Stimulated activated CD8-positive, alpha-beta memory T cell treated with anti-CD3 and anti-CD28 coated beads, Interleukin-2, amount 100 ng/mL, for 1 hour (primary cell): ENCODE measurements around the gene GLA.
A peak's percentile ranks its signal among the peaks of the same experiment; 100 is the strongest.

Source experiments
- DNase-seq, 2 donors: peaks; one replicate each; pipeline ENCODE4 v3.0.0-alpha.2; 2020; ENCODE audit warnings: low read depth in 2 of 2

GLA gene

DNA sequence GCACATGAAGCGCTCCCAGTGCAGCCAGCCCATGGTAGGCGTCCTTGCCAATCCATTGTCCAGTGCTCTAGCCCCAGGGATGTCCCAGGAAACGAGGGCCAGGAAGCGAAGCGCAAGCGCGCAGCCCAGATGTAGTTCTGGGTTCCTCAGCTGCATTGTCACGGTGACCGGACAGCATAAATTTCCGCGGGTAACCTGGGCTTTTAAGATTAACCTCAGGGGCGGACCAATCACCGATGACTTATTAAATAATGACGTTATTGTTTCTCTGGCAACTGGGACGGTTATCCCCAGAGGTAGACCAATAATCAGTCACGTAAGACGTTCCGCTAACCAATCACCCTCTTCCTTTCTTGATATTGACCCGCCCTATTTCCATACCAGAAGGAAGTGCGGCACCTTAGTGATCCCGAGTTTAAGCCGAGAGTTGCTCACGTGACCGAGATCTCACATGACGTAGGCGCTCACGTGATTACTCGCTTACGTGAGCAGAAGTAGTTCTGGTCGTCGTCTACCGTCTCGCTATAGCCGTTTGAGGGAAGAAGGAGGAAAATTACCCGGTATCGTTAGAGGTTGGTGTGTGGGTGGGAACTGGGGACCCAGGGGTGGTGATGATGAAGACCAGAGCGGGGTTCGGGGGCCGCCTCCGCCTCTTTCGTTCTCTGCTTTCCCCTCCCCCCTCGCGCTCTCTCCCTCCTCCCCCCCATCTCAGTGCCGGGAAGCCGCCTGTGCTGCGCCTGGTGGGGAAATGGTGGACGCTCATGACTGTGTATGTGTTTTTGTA lies at the start of gene GLA, which contains the start of gene HNRNPH2:
GLA (minus strand) TSS at position 178 of the 784 bp plus-strand sequence; CDS start at position 156, 22 bp downstream.
HNRNPH2 (plus strand) TSS at position 475 of the 784 bp plus-strand sequence. CDS start 3,767 bp downstream, outside the sequence.
- DNase-seq: peak; percentile 70 to 72

GRCh38 chrX:101452056-101452455 lies 44.3 kb upstream of the GLA start:
- no peak for DNase-seq

- no peak for DNase-seq
Observed at GRCh38 chrX:101450961-101451360, 43.2 kb upstream of the GLA start.

- no peak for DNase-seq
Observed at GRCh38 chrX:101450085-101450484, 42.4 kb upstream of the GLA start.

GRCh38 chrX:101449279-101449678 lies 41.6 kb upstream of the GLA start:
- no peak for DNase-seq

- no peak for DNase-seq
Observed at GRCh38 chrX:101442085-101442484, 34.4 kb upstream of the GLA start.

DNA sequence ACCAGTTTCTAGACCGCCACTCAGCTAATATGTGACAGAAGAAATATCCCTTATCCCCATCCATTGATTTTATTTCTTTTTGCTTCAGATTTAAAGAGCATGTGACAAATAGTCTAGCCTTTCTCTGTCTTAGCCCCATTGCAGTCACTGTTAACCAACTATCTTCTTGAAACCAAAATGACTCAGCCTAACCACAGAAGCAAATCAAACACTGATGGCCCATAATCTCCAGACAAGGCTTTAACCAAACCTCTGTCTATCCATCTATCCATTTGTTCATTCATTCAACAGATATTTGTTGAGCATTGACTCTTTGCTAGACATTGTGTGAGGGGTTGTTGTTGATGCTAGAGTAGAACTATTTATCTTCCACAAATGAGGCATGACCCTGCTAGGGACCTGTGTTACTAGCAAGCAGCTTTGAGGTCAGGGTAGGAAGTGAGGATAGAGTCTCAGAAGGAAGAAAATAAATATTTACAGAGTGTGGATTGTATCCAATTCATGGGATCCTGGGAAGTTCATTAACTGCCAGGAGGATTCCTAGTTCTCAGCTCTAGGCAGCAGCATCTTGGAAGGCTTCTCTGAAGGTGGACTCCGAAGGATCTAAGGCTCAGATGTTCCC lies 22.8 kb upstream of the GLA start:
- no peak for DNase-seq

- DNase-seq: no peak
Observed at GRCh38 chrX:101429934-101430333, 22.2 kb upstream of the GLA start.

GRCh38 chrX:101427954-101428353 lies 20.2 kb upstream of the GLA start:
- no peak for DNase-seq

DNA sequence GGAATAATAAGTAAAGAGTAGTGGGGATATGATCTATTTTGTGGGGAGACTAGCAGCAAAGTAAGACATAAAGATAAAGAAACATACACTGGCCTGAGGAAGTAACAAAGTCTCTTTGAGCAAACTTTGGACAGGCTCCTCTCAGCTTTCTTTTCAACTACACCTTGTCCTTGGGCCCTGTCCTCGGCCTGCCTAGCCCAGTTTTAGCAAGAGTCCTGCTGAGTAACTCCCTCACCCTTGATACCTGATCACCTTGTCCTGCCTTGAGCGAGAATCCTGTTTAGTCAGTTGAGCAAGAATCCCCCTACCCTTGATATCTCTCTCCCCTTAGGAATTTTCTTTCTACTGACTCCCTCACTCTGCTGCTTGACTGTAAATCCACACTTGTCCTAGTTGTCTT lies 11.8 kb upstream of the GLA start:
- no peak for DNase-seq

GRCh38 chrX:101417981-101418841 lies 10.5 kb upstream of the GLA start:
- no peak for DNase-seq

DNA sequence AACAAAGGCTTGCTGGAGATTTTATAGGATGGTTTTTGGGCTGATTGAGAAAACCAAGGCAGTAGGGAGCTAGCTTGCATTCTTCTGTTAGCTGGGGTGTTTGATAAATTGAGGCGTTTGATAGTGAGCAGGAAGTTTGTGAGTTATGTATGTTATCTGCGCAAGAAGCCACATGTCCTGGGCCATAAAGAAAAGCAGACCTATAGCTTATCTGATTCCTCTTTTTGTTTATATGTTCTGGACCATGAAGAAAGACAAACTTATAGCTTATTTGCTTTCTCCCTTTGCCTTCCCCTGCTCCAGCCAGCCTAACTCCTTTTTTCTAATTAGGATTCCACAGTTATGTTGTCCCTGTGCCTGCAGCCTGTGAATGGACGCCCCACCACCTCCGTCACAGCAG lies 9.5 kb upstream of the GLA start:
- no peak for DNase-seq

DNA sequence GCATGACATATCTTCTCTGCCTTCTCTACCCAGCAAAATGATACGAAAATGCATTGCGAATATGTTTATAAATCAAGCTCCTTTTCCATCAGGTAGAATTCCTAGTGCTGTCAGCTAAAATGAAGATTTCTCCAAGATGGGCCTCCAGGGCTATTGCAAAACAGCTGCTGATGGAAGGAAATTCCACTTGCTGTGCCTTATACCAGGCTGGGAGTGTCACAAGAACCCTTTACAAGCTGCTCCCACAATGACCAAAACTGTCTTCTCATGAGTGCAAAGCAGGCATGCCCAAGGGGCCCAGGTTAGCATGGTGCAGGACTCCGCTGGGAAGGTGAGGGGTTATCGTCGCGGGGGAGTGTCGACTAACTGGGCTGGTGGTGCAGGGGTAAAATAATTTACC lies 9.0 kb upstream of the GLA start:
- DNase-seq: no peak

DNA sequence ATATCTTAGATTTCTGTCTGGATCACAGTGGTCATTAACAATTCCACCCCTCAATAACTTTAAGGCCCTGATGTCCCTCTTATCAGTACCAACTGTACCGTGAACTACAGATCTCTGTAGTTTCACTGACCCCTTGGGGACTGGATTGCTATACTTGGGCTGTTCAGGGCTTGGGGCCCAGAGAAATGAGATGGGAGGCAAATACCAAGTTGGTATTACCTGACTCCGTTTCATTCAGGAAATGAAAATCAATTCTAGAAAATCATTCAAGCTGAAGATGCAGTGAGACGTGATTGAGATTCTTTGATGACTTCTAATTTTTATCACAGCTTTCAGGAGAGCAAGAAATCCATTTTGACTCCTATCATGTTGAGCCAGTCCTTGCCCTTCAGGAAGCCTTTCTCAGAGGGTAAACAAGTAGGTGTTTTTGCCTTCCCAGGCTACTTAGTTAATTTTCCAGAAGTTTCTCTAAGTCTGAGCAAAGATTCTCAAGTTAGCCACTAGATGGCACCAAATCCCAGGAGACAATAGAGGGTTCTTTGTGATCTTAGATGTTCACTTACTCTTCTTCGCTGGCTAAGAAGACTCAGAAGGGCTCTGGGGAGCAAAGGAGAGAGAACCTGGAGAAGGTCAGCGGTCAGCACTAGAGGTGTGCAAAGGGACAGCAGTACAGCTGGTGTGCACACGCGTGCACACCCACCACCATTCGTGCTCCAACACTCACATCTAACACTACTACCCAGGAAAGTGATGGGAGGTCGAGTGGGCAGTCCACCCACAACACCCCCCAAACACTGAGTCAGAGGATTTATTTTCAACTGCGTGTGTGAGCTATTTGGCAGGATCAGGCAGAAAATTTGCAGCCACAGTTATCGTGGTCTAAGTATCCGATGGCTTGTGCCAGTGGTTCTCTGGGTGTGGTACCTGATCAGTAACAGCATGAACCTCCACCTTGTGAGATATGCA lies 7.7 kb upstream of the GLA start:
- no peak for DNase-seq

DNA sequence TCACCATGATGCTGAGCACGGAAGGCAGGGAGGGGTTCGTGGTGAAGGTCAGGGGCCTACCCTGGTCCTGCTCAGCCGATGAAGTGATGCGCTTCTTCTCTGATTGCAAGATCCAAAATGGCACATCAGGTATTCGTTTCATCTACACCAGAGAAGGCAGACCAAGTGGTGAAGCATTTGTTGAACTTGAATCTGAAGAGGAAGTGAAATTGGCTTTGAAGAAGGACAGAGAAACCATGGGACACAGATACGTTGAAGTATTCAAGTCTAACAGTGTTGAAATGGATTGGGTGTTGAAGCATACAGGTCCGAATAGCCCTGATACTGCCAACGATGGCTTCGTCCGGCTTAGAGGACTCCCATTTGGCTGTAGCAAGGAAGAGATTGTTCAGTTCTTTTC lies 4.3 kb upstream of the GLA start:
- DNase-seq: no peak

GRCh38 chrX:101410461-101410860 lies 2.7 kb upstream of the GLA start:
- DNase-seq: no peak

DNA sequence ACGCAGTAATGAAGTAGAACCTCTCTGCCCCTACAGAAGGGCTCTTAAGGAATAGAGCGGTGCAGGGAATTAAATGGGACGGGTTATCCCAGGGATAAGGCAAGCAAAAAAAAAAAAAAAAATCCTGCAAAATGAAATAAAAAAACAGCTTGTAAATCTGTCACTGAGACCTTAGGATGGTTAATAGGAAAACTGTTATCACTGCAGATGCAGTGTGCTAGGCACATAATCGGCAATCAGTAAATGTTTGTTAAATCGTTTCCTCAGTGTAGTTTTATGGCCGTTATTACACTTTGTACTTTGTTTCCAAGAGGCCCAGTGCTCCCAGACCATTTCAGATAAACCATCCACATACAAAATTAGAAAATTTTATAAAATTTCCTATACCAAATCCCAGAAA lies 1.3 kb upstream of the GLA start:
- no peak for DNase-seq

- DNase-seq: no peak
Observed at GRCh38 chrX:101408532-101408841, 762 bp upstream of the GLA start.

GRCh38 chrX:101407167-101407747 lies 468 bp downstream of the GLA start:
- no peak for DNase-seq

GRCh38 chrX:101399825-101400224 lies 7.9 kb downstream of the GLA start:
- no peak for DNase-seq

DNA sequence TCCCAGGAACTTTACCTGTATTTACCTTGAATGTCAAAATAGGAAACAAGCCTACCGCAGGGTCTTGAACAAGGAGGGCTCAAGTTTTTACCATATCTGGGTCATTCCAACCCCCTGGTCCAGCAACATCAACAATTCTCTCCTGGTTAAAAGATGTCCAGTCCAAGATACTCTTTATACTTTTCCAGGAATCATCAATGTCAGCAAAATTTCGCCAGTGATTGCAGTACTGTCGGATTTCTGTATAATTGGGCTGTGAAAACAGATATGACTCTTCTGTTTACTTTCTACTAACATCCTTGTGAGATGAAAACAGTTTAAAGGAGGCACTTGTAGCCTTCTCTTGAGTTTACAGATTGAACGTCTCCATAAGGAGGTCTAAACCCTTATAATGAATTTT lies 9.0 kb downstream of the GLA start:
- no peak for DNase-seq
